NCI-H2171 (cell line): ENCODE data around the gene NDFIP1.
"Not testable (repeated sequence)": the region's sequence is repeated elsewhere in the genome, so short reads cannot be mapped to it uniquely, and the experiment has no call there.

ENCODE experiments used
- DNase-seq: peaks from one replicate; lab custom pipeline; 2025; lab: John Stamatoyannopoulos, UW

NDFIP1 gene

GRCh38 chr5:142154449-142154841, 45.9 kb downstream of the NDFIP1 start:
- not testable (repeated sequence) for DNase-seq

GRCh38 chr5:142156839-142157463, 48.4 kb downstream of the NDFIP1 start:
- no peak for DNase-seq

- DNase-seq: no peak
Measured at GRCh38 chr5:142159354-142159753, 50.8 kb downstream of the NDFIP1 start.

- DNase-seq: no peak
Measured at GRCh38 chr5:142164315-142164714, 55.7 kb downstream of the NDFIP1 start.

GRCh38 chr5:142166754-142167153, 58.2 kb downstream of the NDFIP1 start:
- DNase-seq: no peak

GRCh38 chr5:142167458-142167857, 58.9 kb downstream of the NDFIP1 start:
- DNase-seq: no peak

- no peak for DNase-seq
Measured at GRCh38 chr5:142168365-142168764, 59.8 kb downstream of the NDFIP1 start.

GRCh38 chr5:142170254-142170953, 61.8 kb downstream of the NDFIP1 start:
- DNase-seq: no peak

- no peak for DNase-seq
Measured at GRCh38 chr5:142171270-142171669, 62.7 kb downstream of the NDFIP1 start.

- DNase-seq: peak; percentile 81
Measured at GRCh38 chr5:142175039-142175438, 66.5 kb downstream of the NDFIP1 start.

GRCh38 chr5:142175461-142176142, 67.0 kb downstream of the NDFIP1 start:
- no peak for DNase-seq

- DNase-seq: no peak
Measured at GRCh38 chr5:142176255-142176654, 67.7 kb downstream of the NDFIP1 start.

- no peak for DNase-seq
Measured at GRCh38 chr5:142178651-142179050, 70.1 kb downstream of the NDFIP1 start.

- no peak for DNase-seq
Measured at GRCh38 chr5:142179776-142180387, 71.3 kb downstream of the NDFIP1 start.

- no peak for DNase-seq
Measured at GRCh38 chr5:142181096-142181495, 72.5 kb downstream of the NDFIP1 start.

- DNase-seq: no peak
Measured at GRCh38 chr5:142181547-142182163, 73.1 kb downstream of the NDFIP1 start.

- no peak for DNase-seq
Measured at GRCh38 chr5:142182840-142183239, 74.3 kb downstream of the NDFIP1 start.

- no peak for DNase-seq
Measured at GRCh38 chr5:142183561-142183960, 75.0 kb downstream of the NDFIP1 start.

GRCh38 chr5:142184988-142185387, 76.4 kb downstream of the NDFIP1 start:
- no peak for DNase-seq

- DNase-seq: no peak
Measured at GRCh38 chr5:142186514-142186856, 77.9 kb downstream of the NDFIP1 start.

GRCh38 chr5:142186857-142187594, 78.4 kb downstream of the NDFIP1 start:
- DNase-seq: no peak

- not testable (repeated sequence) for DNase-seq
Measured at GRCh38 chr5:142188691-142189090, 80.1 kb downstream of the NDFIP1 start.
